GM03348 (cell line): ENCODE measurements around the gene NUP214.
"Not testable (repeated sequence)": the region's sequence is repeated elsewhere in the genome, so short reads cannot be mapped to it uniquely, and the experiment has no call there.

Source experiments
- DNase-seq: peaks from one replicate; pipeline ENCODE4 v3.0.0; 2012; ENCODE audit warnings: low spot score

The NUP214 gene

DNA sequence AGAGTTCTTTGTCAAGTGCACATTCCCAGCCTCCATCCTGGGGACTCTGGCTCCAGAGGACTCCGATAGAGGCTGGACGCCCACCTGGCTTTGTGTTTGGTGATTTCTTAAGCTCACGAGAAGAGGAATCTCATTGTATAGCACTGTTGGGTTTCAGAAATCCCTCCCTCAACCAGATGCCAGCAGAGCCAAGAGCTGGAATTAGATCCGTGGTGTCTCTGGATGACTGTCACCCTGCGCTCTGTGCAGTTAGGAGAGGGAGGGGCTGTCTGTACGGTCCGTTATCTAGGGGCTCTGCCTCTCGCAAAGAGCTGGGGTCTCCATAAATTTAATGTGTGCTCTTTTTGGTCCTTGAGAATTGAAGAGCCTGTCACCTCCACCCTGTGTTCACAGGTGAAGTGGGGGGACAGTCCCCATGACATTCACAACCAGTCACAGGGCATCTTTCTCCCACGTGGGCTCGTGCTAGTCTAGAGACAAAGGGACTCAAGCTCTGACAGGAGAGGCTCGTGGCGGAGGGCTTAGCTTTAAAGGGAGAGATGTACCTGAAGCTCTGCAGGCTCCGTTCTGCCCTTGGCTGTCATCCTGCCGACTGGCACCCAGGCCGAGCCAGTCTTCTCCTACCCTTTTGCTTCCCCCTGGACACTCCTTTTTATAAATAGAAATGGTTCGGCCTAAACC, 109.6 kb downstream of the NUP214 start:
- DNase-seq = no peak

DNA sequence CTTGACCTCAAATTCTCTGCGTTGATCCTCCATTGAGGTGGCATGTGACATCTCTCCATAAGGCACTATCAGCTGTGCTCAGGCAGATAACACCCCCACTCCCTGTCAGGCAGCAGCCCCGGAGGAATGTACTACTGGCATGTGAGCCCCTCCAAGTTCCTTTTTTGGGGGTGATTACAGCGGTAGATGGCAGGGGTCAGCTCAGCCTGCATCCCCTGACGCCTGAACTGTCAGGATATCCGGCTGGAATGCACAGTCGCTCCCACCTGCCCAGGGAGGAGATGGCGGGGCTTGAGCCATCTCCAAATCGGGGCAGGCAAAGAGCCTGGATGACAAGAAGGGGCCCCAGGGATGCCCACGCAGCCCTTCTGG, 110.1 kb downstream of the NUP214 start:
- DNase-seq = no peak

DNA sequence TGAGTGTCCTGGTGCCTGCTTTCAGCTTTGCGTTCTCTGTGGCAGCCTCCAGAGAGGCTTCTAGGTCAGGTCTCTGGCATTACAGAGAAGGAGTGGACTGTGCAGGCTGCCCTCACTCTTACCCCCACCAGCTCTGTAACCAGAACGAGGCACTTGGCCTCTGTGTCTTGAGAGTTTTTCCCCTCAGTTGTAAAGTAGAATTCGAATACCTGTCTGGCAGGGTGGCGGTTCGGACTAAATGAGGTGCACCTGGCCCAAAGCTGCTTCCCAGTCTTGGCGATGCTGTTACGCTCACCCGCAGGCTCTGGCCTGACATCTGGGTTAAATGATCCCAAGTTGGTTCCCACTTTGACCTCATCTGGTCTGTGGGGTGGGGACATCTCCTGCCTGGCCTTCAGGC, 110.8 kb downstream of the NUP214 start:
- DNase-seq = no peak

DNA sequence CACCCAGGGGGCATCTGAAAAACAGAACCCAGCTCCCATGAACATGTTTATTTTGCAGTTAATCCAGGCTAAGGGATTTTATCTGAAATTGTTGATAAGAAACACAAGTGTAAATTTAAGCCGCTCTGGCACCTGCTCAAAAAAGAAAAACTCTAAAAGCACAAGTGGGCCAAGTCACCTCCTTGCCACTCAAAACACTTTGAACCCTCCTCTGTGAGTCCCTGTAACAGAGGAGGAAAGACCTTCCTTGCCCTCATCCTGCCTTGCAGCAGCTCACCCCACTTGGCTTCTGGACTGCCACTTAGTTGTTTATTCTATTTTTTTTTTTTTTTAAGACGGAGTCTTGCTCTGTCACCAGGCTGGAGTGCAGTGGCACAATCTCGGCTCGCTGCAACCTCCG, 111.4 kb downstream of the NUP214 start:
- DNase-seq = no peak

DNA sequence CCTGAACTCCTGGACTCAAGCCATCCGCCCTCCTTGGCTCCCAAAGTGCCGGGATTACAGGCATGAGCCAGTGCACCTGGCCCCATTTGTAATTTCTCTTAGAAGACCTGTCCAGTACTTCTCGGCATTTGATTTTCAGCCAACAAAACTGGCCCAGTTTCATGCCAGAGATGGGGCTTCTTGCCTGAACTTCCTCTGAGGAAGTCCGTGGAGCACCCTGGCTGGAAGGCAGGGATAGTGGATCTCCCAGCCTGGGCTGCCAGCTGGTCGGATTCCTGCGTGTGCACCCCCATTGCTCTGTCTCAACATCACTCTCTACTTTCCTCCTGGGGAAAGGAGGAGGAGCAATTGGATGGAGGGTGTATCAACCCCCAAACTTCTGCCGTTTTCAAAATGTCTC, 111.9 kb downstream of the NUP214 start:
- DNase-seq = no peak

DNA sequence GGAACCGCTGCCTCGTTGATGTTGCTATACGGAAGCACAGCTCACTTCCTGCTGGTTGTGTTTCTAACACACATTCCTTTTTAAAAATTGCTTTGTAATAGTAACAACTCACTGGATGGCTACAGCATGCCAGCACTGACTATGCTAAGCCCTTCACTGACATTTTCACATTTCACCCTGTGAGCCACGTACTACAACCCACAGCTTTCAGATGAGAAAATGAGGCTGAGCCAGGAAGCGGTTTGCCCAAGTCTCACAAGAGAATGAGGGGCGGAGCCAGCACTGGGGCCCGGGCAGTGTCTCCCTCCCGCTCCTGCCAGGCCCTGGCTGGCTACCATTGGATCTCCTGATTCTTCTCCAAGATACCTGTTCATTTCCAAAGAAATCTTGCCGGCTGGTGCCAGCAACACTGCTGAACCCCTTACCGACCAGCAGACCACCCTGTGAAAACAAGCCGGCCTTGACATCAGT, 112.6 kb downstream of the NUP214 start:
- peak; percentile 90 for DNase-seq

DNA sequence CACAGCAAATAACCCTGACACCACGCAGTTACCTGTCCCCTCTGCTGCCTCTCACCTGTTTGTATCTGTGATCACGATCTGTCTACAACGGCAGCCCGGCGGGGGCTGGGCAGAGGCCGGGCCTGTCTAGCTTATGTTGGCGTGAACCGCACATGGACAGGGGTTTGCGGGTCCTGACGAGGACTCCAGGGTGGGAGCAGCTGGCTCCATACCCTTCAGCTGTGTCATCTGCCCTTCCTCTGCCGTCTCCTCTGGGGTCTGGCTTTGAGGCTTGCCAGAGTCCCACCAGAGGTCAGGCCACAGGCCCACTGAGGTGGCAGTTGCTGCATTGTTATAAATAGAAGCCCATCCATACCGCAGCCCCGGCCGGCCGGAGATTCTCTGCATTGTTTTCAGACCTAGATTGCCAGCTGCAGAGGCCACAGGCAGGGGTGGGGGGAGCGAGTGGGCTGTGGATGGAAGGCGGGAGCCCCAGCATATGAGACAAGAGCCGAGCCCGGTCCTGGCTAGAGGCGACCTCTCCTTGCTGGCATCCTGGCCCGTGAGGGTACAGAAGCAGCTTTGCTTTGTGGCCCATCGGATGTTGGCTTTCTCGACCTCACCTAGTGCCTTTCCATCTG, 113.1 kb downstream of the NUP214 start:
- DNase-seq = no peak

DNA sequence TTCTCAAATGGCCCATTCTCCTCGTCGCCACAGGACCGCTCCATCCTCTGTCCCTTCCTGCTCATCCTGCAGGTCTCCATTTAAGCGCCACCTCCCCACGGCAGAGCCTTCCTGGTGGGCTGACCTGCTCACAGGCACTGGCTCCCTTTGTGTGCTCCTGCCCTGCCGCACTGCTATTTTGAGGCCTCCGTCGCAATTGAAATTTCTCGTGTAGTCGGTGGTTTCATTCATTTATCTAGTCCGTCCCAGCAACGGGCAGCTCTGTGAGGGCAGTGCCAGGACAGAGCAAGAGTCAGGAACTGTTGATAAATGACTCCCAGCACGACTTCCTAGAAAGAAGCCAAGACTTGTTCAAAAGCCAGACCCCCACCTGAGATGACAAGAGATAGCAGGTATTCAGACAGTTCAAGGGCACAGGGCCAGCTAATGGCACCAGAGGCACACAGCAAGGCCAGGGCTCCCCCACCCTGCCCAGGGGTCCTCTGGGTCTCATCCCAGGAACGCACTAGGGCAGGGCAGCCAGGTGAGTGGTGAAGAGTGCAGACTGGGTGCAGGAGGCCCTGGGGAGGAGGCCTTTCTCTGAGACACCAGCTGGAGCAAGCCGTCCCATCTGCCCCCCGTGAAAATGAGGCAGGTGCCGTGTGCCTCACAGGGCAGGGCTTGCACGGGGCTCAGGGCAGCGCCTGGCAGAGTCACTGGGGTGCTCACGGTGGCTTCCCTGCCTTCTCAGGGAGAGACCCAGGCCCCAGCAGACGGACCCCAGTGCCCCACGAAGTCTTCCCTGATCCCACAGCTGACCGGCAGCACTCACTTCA, 114.0 kb downstream of the NUP214 start:
- no peak for DNase-seq

DNA sequence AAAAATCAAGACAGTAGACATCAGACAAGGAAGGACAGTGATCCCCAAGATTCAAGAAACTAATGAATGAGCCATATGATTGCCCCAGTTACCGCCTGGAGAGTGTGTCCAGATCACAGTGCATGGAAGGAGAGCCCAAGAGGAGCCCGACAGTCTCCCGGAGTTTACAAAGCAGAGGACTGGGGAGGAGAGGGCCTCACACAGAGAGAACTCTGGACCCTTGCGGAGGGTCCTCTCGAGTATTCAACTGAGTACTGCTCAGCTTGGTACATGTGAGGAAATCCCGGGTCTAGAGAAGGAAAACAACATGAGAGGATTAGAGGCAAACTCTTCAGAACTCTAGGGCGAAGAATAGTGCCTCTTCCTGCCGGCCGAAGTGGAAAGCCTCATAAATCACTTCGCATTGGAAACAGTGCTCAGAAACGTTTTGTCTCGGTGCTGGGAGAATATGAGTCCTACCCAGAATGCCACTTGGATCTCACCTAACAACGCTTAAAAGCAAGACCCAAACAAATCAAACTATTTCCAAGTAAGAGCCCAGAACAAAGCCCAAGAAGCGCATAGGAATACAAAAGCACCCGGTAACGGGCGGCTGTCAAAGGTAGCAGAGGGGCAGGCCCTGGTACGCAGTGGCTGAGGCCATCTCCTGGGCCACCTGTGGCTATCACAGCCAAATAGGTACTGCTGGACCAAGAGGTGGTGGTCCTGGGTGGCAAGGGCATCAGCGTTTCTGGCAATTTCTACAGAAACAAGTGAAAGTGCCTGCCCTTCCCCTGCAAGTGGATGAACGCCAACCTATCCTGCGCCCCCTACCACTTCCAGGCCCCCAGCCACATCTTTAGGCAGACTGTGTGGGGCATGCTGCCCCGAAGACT, 114.9 kb downstream of the NUP214 start:
- no peak for DNase-seq

DNA sequence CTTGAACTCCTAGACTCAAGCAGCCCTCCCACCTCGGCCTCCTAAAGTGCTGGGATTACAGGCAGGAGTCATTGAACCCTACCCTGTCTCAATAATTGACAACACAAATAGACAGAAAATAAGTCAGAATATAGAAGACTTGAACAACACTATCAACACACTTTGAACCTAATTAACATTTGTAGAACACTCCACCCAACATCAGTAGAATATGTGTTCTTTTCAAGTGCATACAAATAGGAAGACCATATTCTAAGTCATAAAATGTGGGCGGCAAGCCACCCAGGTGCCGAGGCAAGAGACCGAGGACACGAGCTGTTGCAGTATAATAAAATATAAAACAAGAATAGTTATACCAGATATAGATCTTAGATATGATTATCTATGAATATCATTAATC, 118.9 kb downstream of the NUP214 start:
- DNase-seq = not testable (repeated sequence)

DNA sequence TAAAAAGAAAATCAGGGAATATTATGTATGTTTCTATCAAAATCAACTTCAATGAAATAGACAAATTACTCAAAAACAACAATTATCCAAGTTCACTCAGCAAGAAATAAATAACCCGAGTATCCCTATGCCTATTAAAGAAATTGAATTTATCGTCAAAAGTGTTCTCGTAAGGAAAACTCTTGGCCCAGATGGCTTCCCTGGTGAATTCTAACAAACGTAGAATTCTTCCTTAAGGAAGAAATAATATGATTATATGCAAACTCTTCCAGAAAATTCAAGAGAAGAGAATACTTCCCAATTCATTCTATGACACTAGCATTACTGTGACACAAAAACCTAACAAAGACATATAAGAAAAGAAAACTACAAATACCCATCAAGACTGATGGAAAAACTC, 121.2 kb downstream of the NUP214 start:
- DNase-seq = no peak

DNA sequence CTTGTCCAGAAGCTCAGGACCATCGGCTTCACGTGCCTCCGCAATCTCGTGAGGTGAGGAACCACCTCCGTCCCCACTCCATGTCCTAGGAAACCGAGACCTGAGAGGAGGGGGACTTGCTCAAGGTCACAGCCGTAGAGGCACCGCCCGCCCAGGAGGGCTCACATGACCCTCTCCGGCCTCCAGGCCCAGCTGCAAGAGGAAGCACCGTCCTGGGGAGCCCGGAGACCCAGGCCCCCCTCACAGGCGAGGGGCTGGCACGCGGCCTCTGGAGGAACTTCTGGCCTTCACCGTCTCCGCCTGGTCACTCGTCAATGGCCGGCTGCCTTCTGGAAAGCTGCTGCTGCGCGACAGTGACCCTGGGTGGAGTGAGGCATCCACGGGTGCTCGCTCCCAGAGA, 126.7 kb downstream of the NUP214 start:
- no peak for DNase-seq

DNA sequence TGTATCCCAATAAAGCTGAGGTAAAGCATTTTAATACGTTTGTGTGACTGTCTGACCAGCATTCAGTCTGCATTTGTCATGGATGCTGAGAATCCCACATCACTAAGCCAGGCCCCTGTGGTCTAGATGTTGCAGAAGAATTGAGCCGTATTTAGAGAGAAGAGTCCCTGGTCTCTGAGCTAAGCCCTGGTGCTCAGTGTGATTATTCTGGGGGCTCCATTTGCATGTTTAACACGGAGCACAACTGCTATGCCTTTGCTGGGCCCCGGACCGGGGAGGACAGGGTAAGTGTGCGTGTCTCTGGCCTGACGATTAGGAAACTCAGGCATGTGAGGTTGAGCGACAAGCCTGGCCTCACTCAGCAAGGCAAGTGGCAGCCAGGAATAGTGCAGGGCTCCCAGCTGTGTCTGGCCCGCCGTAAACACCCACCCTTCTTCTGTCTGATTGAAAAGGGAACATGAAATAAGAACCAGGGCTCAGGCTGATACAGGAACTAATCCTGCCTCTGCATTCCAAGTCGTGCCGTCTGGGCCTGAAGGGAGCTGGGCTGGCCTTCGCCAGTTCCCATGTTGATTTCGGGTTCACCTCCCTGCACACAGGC, 128.6 kb downstream of the NUP214 start:
- DNase-seq = peak; percentile 39

DNA sequence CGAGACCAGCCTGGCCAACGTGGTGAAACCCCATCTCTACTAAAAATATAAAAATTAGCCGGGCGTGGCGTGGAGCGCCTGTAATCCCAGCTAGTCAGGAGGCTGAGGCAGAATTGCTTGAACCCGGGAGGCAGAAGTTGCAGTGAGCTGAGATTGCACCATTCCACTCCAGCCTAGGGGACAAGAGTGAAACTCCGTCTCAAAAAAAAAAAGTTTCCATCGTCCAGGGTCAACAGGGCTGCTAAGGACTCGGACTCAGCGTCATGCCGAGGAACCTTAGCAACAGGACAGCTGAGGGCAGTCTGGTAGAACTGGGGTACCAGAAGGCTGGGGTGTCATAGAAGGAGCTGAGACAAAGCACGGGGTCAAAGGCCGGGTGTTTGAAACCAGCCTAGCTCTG, 129.2 kb downstream of the NUP214 start:
- no peak for DNase-seq

DNA sequence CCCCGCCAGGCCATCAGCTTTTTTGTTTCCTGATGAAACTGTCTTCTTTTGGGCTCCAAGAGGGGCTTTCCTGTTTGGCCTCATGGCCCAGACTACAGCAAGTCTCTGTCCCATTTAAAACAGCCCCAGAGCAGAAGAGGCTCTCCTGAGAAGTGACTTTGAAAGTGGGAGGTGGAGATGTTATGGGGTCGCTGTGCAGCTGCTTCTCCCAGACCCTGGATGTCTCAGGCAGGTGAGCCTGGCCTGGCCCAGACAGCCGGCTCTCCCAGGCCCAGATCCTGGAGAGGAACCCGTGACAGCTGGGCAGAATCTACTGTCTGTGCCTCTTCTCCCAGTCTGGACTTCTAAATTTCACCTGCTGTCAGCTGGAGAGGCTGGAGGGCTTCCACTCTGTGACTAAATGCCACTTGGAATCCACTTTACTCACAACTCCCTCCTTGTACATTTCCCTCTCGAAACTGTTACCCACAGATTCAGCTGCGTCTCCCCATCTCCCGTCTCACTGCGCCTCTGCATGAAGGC, 130.4 kb downstream of the NUP214 start:
- no peak for DNase-seq

DNA sequence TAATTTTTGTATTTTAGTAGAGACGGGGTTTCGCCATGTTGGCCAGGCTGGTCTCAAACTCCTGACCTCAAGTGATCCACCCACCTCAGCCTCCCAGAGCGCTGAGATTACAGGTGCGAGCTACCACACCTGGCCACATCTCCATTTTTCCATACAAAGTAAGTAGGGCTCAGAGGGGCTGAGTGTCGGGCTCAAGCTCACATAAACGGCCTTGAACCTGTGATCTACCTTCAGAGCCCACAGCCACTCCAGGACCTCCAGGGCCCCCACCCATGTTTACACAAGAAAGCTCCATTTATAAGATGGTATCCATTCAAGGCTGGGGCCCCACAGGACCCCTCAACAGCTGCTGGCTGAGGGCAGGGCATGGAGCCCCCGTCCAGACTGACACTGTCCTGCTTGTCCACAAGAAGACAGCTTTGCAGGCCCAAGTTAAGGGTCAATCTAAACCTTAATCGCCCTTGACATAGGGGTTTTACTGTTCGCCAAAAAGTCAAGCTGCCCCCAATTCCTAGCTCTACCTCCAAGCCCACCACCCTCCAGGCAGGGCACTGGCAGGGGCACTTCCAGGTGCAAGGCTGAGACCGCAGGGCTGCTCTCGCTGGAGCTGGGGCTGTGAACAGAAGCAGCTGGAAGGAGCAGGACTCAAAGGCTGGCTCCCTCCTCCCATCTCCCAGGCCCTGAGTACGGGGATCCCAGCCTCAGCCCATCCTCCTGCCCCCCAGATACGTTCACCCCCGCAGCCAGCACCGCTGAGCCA, 132.1 kb downstream of the NUP214 start:
- DNase-seq = no peak

DNA sequence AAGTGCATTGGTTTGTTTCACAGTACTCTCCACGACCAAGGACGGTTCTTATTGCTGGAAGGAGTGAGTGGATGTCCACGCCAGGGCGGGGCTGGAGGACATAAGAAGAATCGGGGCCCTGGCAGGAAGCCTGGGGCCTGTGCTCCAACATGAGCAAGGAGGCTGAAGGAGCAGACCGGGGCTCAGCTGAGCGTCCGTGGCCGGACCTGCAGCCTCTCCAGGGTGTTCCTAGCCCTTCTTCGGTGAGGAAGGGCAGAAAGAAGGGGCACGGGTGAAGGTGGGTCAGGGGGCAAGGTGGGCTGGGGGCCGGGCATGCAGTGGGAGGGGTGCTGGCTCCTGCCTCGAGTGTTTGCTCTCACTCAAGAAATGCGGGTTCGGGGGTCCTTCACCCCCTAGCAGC, 132.8 kb downstream of the NUP214 start:
- DNase-seq = no peak

DNA sequence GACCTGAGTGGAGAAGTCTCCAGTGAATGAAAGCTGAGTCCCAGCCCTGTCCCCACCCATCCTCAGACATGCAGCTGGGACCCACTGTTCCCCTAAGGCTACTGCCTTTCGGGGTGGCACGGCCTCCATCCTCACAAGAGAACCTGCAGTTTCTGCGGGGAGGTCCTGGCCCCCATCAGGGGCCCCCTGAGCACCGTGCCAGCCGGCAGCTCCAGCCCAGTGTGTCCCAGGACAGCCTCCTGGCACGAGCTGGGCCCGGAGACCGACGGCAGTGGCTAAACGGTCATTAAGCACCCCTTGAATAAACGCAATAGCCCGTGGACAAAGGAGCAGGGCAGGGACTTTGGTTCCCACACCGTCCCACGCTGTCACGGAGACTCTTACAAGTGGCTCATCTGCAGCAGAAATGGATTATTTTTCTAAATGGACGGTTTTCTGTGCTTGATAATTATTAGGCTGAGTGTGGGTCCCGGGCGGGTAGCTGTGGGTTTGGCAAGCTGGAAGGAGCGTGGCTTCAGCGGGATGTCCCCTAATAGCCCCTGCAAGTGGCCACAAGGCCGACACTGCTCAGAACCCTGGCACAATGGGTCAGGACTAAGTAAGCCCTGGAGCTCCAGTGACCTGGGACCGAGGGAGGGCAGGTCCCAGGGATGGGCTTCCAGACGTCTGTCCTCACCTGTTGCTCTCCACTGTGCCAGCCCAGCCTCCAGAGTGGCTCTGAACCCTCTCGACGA, 133.5 kb downstream of the NUP214 start:
- DNase-seq = no peak

DNA sequence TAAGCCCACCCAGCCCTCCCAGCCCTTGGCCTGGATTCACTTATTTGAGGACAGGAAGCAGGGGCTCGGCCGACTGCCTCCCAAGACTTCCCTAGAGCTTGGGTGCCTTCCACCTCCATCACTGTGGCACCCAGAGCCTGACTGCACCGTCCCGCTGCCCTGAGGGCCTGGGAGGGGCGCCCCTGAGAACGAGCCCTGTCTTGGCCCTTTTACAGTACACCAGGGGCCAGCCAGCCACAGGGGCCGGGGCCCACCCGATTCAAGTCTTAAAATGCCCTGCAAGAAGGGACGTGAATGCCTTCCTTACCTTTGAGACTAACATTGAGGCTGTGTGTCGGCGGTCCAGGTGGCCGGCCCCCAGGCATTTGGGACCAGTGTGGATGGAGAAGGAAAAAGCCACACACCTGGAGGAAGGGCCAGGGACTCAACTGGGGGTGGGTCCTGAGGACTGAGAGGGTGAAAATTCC, 134.1 kb downstream of the NUP214 start:
- DNase-seq = no peak
